Sigmoid colon (tissue), 4 donors: Measurements from ENCODE around the gene CDC42EP4.

Source experiments
- EP300 ChIP-seq, 4 donors: sonication (generic); formaldehyde crosslinking; IDR thresholded peaks; one replicate each; pipeline ENCODE4 v1.6.1; 2017; ENCODE audit warnings: antibody characterized with exemption in 4 of 4
- POLR2A ChIP-seq, 2 donors: fragments of 450-650 bp; IDR thresholded peaks; one replicate each; pipeline ENCODE4 v1.6.1; 2016; ENCODE audit warnings: antibody characterized with exemption in 2 of 2, mild to moderate bottlenecking in 2 of 2, moderate library complexity in 2 of 2
- POLR2AphosphoS5 ChIP-seq, 4 donors: sonication (generic); formaldehyde crosslinking; IDR thresholded peaks; one replicate each; pipeline ENCODE4 v1.6.1; 2017; ENCODE audit warnings: antibody characterized with exemption in 4 of 4
- TF ChIP-seq, protein P1 (sequence below), 4 experiments: fragments of 450-650 bp in 3 of 4; fragments of 200-600 bp in 1 of 4; IDR thresholded peaks; one replicate each; pipeline ENCODE4 v1.5.1; 2016 to 2019; ENCODE audit warnings: antibody characterized with exemption in 4 of 4, mild to moderate bottlenecking in 3 of 4, moderate library complexity in 2 of 4

- TF ChIP-seq EP300 (IDR thresholded peaks at IDR 0.05): no peak
- TF ChIP-seq POLR2A (IDR thresholded peaks at IDR 0.05): no peak
- TF ChIP-seq POLR2AphosphoS5 (IDR thresholded peaks at IDR 0.05): no peak
- TF ChIP-seq, protein P1, sequence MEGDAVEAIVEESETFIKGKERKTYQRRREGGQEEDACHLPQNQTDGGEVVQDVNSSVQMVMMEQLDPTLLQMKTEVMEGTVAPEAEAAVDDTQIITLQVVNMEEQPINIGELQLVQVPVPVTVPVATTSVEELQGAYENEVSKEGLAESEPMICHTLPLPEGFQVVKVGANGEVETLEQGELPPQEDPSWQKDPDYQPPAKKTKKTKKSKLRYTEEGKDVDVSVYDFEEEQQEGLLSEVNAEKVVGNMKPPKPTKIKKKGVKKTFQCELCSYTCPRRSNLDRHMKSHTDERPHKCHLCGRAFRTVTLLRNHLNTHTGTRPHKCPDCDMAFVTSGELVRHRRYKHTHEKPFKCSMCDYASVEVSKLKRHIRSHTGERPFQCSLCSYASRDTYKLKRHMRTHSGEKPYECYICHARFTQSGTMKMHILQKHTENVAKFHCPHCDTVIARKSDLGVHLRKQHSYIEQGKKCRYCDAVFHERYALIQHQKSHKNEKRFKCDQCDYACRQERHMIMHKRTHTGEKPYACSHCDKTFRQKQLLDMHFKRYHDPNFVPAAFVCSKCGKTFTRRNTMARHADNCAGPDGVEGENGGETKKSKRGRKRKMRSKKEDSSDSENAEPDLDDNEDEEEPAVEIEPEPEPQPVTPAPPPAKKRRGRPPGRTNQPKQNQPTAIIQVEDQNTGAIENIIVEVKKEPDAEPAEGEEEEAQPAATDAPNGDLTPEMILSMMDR (IDR thresholded peaks at IDR 0.05): no peak
These were observed 77.1 kb downstream of the CDC42EP4 start for GRCh38 chr17:73234736-73235135.
